GM12873 (cell line): ENCODE measurements around the gene GLB1L3.

Experiments used
- CTCF ChIP-seq: IDR thresholded peaks from 2 replicates; pipeline ENCODE4 v1.5.1; 2012; ENCODE audit warnings: low read depth, mild to moderate bottlenecking, moderate library complexity, low read length, control low read depth; ENCODE audit not compliant: insufficient read depth; ENCODE audit errors: missing control alignments

Gene GLB1L3

GRCh38 chr11:134275534-134276395, at the start of gene GLB1L3:
TSS of gene GLB1L3 (plus strand) at chr11:134276379. CDS start at chr11:134276741, 362 bp downstream.
- TF ChIP-seq CTCF: peak; percentile 58

- no peak for TF ChIP-seq CTCF
These were observed 49.3 kb upstream of the GLB1L3 start for GRCh38 chr11:134226806-134227325.

GRCh38 chr11:134228625-134229024, 47.6 kb upstream of the GLB1L3 start:
- TF ChIP-seq CTCF: no peak

- no peak for TF ChIP-seq CTCF
These were observed 46.9 kb upstream of the GLB1L3 start for GRCh38 chr11:134229126-134229790.

- no peak for TF ChIP-seq CTCF
These were observed 45.8 kb upstream of the GLB1L3 start for GRCh38 chr11:134230339-134230738.

GRCh38 chr11:134231958-134232659, 44.1 kb upstream of the GLB1L3 start:
- TF ChIP-seq CTCF: no peak
